PC-9 (cell line): ENCODE results near the gene BRF1. TPM values are rescaled to one million over a fixed set of nuclear protein-coding genes. Genes with fewer than 3 reads are reported as not detected.

Experiments used
- BruUV-seq: library from RNA; stranded (reverse); fragments of 400-500 nt; replicated peaks from 2 replicates; lab custom pipeline; 2021; lab: Mats Ljungman, UMichigan
- CTCF ChIA-PET: fragments of 300-600 bp; sonication (Branson Sonifier 250); formaldehyde crosslinking; loops from one replicate; lab custom pipeline; 2022; ENCODE audit warnings: antibody characterized with exemption; lab: Charles Lee
- POLR2A ChIA-PET: fragments of 300-600 bp; sonication (Branson Sonifier 250); formaldehyde crosslinking; loops from one replicate; lab custom pipeline; 2022; ENCODE audit warnings: antibody characterized with exemption; ENCODE audit not compliant: unreplicated experiment; lab: Charles Lee
- DNase-seq, 2 experiments: peaks; one replicate each; pipeline versions ENCODE4 v3.0.0 to v3.0.0-alpha.2; 2015 to 2022; ENCODE audit warnings: mixed read lengths in 1 of 2
- H2AFZ ChIP-seq: fragments of 200-600 bp; sonication (generic); 2 replicates; pipeline ENCODE4 v1.8.1; 2017; ENCODE audit warnings: antibody characterized with exemption
- H3F3A ChIP-seq: fragments of 200-600 bp; sonication (generic); 2 replicates; pipeline ENCODE4 v1.8.1; 2017; ENCODE audit warnings: antibody characterized with exemption, mild to moderate bottlenecking, low read depth; ENCODE audit not compliant: insufficient read depth
- H3K27ac ChIP-seq: fragments of 200-600 bp; sonication (generic); 2 replicates; pipeline ENCODE4 v1.6.1; 2016; ENCODE audit warnings: mixed run types
- H3K27me3 ChIP-seq: fragments of 200-600 bp; sonication (generic); 2 replicates; pipeline ENCODE4 v1.6.1; 2016; ENCODE audit warnings: low read depth, mixed run types; ENCODE audit not compliant: insufficient read depth
- H3K36me3 ChIP-seq: fragments of 200-600 bp; sonication (generic); 2 replicates; pipeline ENCODE4 v1.6.1; 2016; ENCODE audit warnings: low read depth, mixed run types
- H3K4me1 ChIP-seq: fragments of 200-600 bp; sonication (generic); replicated peaks from 2 replicates; pipeline ENCODE4 v1.6.1; 2016; ENCODE audit warnings: mixed run types; ENCODE audit not compliant: insufficient read depth
- H3K4me2 ChIP-seq: fragments of 200-600 bp; sonication (generic); 2 replicates; pipeline ENCODE4 v1.6.1; 2017; ENCODE audit warnings: mixed run types
- H3K4me3 ChIP-seq: fragments of 200-600 bp; sonication (generic); 2 replicates; pipeline ENCODE4 v1.6.1; 2016; ENCODE audit warnings: mixed run types
- H3K79me2 ChIP-seq: fragments of 200-600 bp; sonication (generic); 2 replicates; pipeline ENCODE4 v1.6.1; 2017; ENCODE audit warnings: low read depth, mixed run types
- H3K9me2 ChIP-seq: fragments of 200-600 bp; sonication (generic); 2 replicates; pipeline ENCODE4 v1.8.1; 2017; ENCODE audit warnings: mild to moderate bottlenecking; ENCODE audit not compliant: insufficient read depth
- H3K9me3 ChIP-seq: fragments of 200-600 bp; sonication (generic); 2 replicates; pipeline ENCODE4 v1.8.1; 2016; ENCODE audit warnings: low read depth; ENCODE audit not compliant: insufficient read depth
- H4K20me1 ChIP-seq: fragments of 200-600 bp; sonication (generic); 2 replicates; pipeline ENCODE4 v1.8.1; 2017; ENCODE audit not compliant: insufficient read depth
- CTCF ChIP-seq: fragments of 200-600 bp; sonication (generic); conservative IDR thresholded peaks from 2 replicates; pipeline ENCODE4 v1.6.1; 2017; ENCODE audit warnings: mixed run types, antibody characterized with exemption, mild to moderate bottlenecking, moderate library complexity
- EZH2 ChIP-seq: fragments of 200-600 bp; sonication (generic); IDR thresholded peaks from 2 replicates; pipeline ENCODE4 v1.8.0; 2017; ENCODE audit warnings: antibody characterized with exemption, low read depth
- intact Hi-C: fragments of 100-400 bp; cut with micrococcal nuclease; formaldehyde crosslinking; loops from one replicate; pipeline ENCODE4 v1.10.0; 2022; ENCODE audit not compliant: unreplicated experiment
- total RNA-seq: library from RNA; stranded (reverse); gene quantifications from 2 replicates; pipeline ENCODE4 v1.2.3, GENCODE V29; 2021

BRF1 gene
- total RNA-seq, 1 experiment from 2014 or later: 24.8 TPM

DNA sequence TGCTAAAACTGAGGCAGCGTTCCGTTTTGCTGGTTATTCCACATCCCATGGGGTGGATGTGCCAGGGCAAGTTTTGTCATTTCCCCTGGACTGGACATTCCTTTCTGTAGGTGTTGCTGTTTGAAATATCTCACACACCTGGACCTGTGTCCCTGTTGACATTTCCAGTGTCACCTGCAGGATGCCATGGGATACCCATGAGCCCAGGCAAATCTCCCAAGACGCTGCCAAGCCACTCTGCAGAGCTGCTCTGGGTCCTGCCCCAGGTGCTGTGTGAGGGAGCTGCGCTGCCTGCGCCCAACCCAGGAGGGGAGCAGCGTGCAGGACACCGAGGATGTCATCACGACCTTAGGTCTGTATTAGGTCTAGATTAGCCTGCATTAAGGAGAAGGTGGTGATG lies 8.6 kb upstream of the BRF1 start:
- Histone ChIP-seq H3K27ac (no peak overlapping the region), H3F3A (peaks cover 12% of the 10 kb centered on the region; the same call in 1 of the 2 replicates), H3K9me2 (no peaks in the 10 kb centered on the region), H3K4me1 (no peaks in the 10 kb centered on the region), H3K9me3 (no peaks in the 10 kb centered on the region), H3K36me3 (no peaks in the 10 kb centered on the region), H4K20me1 (no peaks in the 10 kb centered on the region), H3K4me2 (no peak overlapping the region), H3K27me3 (no peaks in the 10 kb centered on the region), H3K79me2 (no peaks in the 10 kb centered on the region), H2AFZ (no peak overlapping the region), H3K4me3 (no peak overlapping the region)
- intact Hi-C loops: no loop called here
- DNase-seq: no peak
- ChIA-PET CTCF (no interaction called here), POLR2A (no interaction called here)
- BruUV-seq: no TSS peak
- no peak for TF ChIP-seq EZH2
- no peak for TF ChIP-seq CTCF

- ChIA-PET CTCF (no interaction called here), POLR2A (no interaction called here)
- TF ChIP-seq CTCF (no peak), EZH2 (no peak)
- Histone ChIP-seq H2AFZ (no peak overlapping the region), H3F3A (peaks cover 11% of the 10 kb centered on the region; the same call in 1 of the 2 replicates), H3K4me3 (no peak overlapping the region), H3K79me2 (no peaks in the 10 kb centered on the region), H3K4me2 (no peak overlapping the region), H3K36me3 (no peaks in the 10 kb centered on the region), H3K9me3 (no peaks in the 10 kb centered on the region), H3K9me2 (no peaks in the 10 kb centered on the region), H3K27ac (no peak overlapping the region), H4K20me1 (no peaks in the 10 kb centered on the region), H3K4me1 (no peaks in the 10 kb centered on the region), H3K27me3 (no peaks in the 10 kb centered on the region)
- no TSS peak for BruUV-seq
- intact Hi-C loops: no loop called here
- DNase-seq: no peak
These were observed 6.4 kb upstream of the BRF1 start for GRCh38 chr14:105307052-105307727.

GRCh38 chr14:105305791-105306190 lies 5.0 kb upstream of the BRF1 start:
- Histone ChIP-seq H3K27ac (no peak overlapping the region), H2AFZ (no peak overlapping the region), H3K79me2 (no peaks in the 10 kb centered on the region), H3K9me2 (no peaks in the 10 kb centered on the region), H3K36me3 (no peaks in the 10 kb centered on the region), H3K4me3 (no peak overlapping the region), H4K20me1 (no peaks in the 10 kb centered on the region), H3K27me3 (no peaks in the 10 kb centered on the region), H3K4me1 (no peaks in the 10 kb centered on the region), H3K9me3 (no peaks in the 10 kb centered on the region), H3F3A (peaks cover 19% of the 10 kb centered on the region; the same call in 1 of the 2 replicates), H3K4me2 (no peak overlapping the region)
- TF ChIP-seq CTCF: no peak
- TF ChIP-seq EZH2: no peak
- BruUV-seq: no TSS peak
- intact Hi-C loops: no loop called here
- ChIA-PET CTCF (no interaction called here), POLR2A (no interaction called here)
- DNase-seq: no peak
